Sigmoid colon (tissue), 7 donors: Measurements from ENCODE around the gene TSLP. TPM values are rescaled to one million over a fixed set of nuclear protein-coding genes. Genes with fewer than 3 reads are reported as not detected.

Experiments
- DNase-seq: peaks from one replicate; pipeline ENCODE4 v3.0.0-alpha.2; 2019
- H3K27ac ChIP-seq, 4 donors: fragments of 200-600 bp; sonication (generic); one replicate each; pipeline ENCODE4 v1.5.1; 2016 to 2019; ENCODE audit warnings: mild to moderate bottlenecking in 1 of 4
- H3K27me3 ChIP-seq, 3 donors: fragments of 200-600 bp; sonication (generic); one replicate each; pipeline ENCODE4 v1.5.1; 2019; ENCODE audit warnings: mild to moderate bottlenecking in 1 of 3
- H3K36me3 ChIP-seq, 4 donors: fragments of 200-600 bp; sonication (generic); one replicate each; pipeline ENCODE4 v1.5.1; 2016 to 2019
- H3K4me1 ChIP-seq, 4 donors: fragments of 200-600 bp; sonication (generic); one replicate each; pipeline ENCODE4 v1.5.1; 2017 to 2019
- H3K4me3 ChIP-seq, 4 donors: fragments of 200-600 bp; sonication (generic); one replicate each; pipeline ENCODE4 v1.5.1; 2017 to 2019; ENCODE audit warnings: mild to moderate bottlenecking in 2 of 4, moderate library complexity in 1 of 4
- H3K9me3 ChIP-seq, 4 donors: fragments of 200-600 bp in 3 of 4; sonication (generic) in 3 of 4; one replicate each; pipeline versions ENCODE4 v1.5.1 to v1.6.1; 2013 to 2019
- EP300 ChIP-seq, 4 donors: sonication (generic); formaldehyde crosslinking; IDR thresholded peaks; one replicate each; pipeline ENCODE4 v1.6.1; 2017; ENCODE audit warnings: antibody characterized with exemption in 4 of 4
- POLR2A ChIP-seq, 2 donors: fragments of 450-650 bp; IDR thresholded peaks; one replicate each; pipeline ENCODE4 v1.6.1; 2016; ENCODE audit warnings: antibody characterized with exemption in 2 of 2, mild to moderate bottlenecking in 2 of 2, moderate library complexity in 2 of 2
- POLR2AphosphoS5 ChIP-seq, 4 donors: sonication (generic); formaldehyde crosslinking; IDR thresholded peaks; one replicate each; pipeline ENCODE4 v1.6.1; 2017; ENCODE audit warnings: antibody characterized with exemption in 4 of 4
- WGBS, 2 donors: extraction: QIAGEN DNeasy Blood & Tissue Kit; methylation state at CpG; one replicate each; pipeline ENCODE4 v1.1.7; 2013; 5-methylcytosine and 5-hydroxymethylcytosine counted together
- intact Hi-C: fragments of 100-400 bp; cut with DNase I; formaldehyde crosslinking; loops from one replicate; pipeline ENCODE4 v1.15.1; 2023
- polyA plus RNA-seq, 3 donors: library from polyadenylated mRNA; stranded (reverse); fragments of 200-250 nt; gene quantifications; one replicate each; pipeline ENCODE4 v1.2.3, GENCODE V29; 2013
- total RNA-seq, 4 donors: library from RNA; depleted of rRNA; stranded (reverse); fragments of >200 nt; gene quantifications; one replicate each; pipeline ENCODE4 v1.1.0, GENCODE V29; 2016
- TF ChIP-seq, protein P1 (sequence below), 4 experiments: fragments of 450-650 bp in 3 of 4; fragments of 200-600 bp in 1 of 4; IDR thresholded peaks; one replicate each; pipeline ENCODE4 v1.5.1; 2016 to 2019; ENCODE audit warnings: antibody characterized with exemption in 4 of 4, mild to moderate bottlenecking in 3 of 4, moderate library complexity in 2 of 4
- donor health status: healthy with polysubstance abuse.
- donor health status: Bipolar disorder and iron deficiency.
- donor health status: healthy.

The TSLP gene
- total and polyA plus RNA-seq, 7 donors, result 0.36 to 1.2 (median 0.81) TPM; not detected in 1

DNA sequence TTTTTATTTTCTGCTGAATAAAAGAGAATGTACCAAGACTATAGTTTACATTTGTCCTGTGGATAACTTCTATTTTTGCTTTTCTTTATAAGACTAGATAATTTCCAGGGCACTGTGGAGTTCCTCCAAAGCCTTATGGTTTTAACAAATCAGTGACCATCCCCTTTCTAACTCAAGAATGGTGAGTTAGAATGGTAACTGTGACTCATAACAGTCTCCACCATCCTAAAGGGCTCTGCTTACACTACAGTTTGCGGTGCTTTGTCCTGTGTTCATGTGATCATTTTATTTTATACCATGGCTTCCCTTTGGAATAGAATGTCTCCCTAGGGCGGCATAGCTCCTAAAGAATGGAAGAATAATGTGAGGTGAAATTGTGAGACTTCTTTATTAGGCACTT is 50.9 kb downstream of the TSLP start:
- no peak overlapping the region for H3K4me3 ChIP-seq
- no peak for TF ChIP-seq POLR2A (IDR thresholded peaks at IDR 0.05)
- TF ChIP-seq, protein P1, sequence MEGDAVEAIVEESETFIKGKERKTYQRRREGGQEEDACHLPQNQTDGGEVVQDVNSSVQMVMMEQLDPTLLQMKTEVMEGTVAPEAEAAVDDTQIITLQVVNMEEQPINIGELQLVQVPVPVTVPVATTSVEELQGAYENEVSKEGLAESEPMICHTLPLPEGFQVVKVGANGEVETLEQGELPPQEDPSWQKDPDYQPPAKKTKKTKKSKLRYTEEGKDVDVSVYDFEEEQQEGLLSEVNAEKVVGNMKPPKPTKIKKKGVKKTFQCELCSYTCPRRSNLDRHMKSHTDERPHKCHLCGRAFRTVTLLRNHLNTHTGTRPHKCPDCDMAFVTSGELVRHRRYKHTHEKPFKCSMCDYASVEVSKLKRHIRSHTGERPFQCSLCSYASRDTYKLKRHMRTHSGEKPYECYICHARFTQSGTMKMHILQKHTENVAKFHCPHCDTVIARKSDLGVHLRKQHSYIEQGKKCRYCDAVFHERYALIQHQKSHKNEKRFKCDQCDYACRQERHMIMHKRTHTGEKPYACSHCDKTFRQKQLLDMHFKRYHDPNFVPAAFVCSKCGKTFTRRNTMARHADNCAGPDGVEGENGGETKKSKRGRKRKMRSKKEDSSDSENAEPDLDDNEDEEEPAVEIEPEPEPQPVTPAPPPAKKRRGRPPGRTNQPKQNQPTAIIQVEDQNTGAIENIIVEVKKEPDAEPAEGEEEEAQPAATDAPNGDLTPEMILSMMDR (IDR thresholded peaks at IDR 0.05), result no peak
- no peak for TF ChIP-seq EP300 (IDR thresholded peaks at IDR 0.05)
- TF ChIP-seq POLR2AphosphoS5 (IDR thresholded peaks at IDR 0.05), result no peak
- WGBS, 2 donors, result 49 to 71% methylated on average over 2 of the region's 2 CpGs

DNA sequence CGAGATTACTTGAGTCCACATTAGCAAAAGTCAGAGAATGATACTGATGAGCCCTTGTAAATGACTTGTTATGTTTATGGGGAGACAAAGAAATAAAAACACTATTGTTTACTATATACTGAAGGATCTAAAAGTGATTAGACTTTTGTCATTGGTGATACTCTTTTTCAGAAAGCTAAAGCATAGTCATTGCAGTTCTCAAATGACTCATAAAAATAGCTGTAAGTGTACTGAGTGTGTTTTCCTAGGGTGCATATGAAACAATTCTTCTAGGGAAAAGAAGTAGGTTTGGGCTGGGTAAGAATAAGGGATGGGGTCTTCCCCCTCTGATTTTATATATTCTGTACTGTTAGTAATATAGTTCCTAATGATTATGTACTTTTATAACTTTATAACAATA is 53.3 kb downstream of the TSLP start:
- no peaks in the 10 kb centered on the region for H3K9me3 ChIP-seq
- no peak overlapping the region for H3K4me3 ChIP-seq
- intact Hi-C loops, result no loop called here
- TF ChIP-seq, protein P1 (IDR thresholded peaks at IDR 0.05), result no peak
- TF ChIP-seq POLR2A (IDR thresholded peaks at IDR 0.05) (no peak), EP300 (IDR thresholded peaks at IDR 0.05) (no peak), POLR2AphosphoS5 (IDR thresholded peaks at IDR 0.05) (no peak)
- H3K36me3 ChIP-seq, result peaks cover 0 to 89% (median 27%) of the 10 kb centered on the region in 4 donors
- no peaks in the 10 kb centered on the region for H3K27me3 ChIP-seq
- H3K27ac ChIP-seq, result no peak overlapping the region
- 89 to 91% methylated on average over 1 of the region's 1 CpG for WGBS, 2 donors
- DNase-seq, result no peak
- H3K4me1 ChIP-seq, result no peaks in the 10 kb centered on the region

More for the DNA sequence above, 50.9 kb downstream of the TSLP start:
- Histone ChIP-seq H3K4me1 (peaks cover 0 to 8% (median 0%) of the 10 kb centered on the region in 4 donors), H3K36me3 (peaks cover 0 to 95% (median 26%) of the 10 kb centered on the region in 4 donors), H3K27me3 (no peaks in the 10 kb centered on the region), H3K27ac (no peak overlapping the region), H3K9me3 (no peaks in the 10 kb centered on the region)
- DNase-seq, result no peak
- intact Hi-C loops, result no loop called here

DNA sequence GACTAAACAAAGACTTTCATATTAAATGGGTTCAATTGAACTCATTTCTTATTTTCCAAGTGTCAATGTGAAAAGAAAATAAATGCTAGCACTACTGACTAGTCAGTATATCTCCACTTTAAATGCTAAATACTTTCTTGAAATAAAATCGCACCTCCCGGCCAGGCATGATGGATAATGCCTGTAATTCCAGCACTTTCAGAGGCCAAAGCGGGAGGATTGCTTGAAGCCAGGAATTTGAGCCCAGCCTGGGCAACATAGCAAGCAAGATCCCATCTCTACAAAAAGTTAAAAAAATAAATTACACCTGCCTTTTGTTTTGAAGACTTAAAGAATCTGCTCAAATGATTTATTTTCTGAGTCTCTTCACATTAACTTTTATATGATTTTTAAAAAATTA is 55.4 kb downstream of the TSLP start:
- H3K9me3 ChIP-seq, result no peaks in the 10 kb centered on the region
- H3K36me3 ChIP-seq, result peaks cover 0 to 68% (median 16%) of the 10 kb centered on the region in 4 donors
- WGBS, 2 donors, result 97% methylated on average over 3 of the region's 3 CpGs
- no peak overlapping the region for H3K27ac ChIP-seq
- TF ChIP-seq, protein P1 (IDR thresholded peaks at IDR 0.05), result no peak
- no peak for TF ChIP-seq POLR2AphosphoS5 (IDR thresholded peaks at IDR 0.05)
- TF ChIP-seq POLR2A (IDR thresholded peaks at IDR 0.05), result no peak
- no peak for TF ChIP-seq EP300 (IDR thresholded peaks at IDR 0.05)
- H3K4me1 ChIP-seq, result no peaks in the 10 kb centered on the region
- no peak for DNase-seq
- no peaks in the 10 kb centered on the region for H3K27me3 ChIP-seq
- no peak overlapping the region for H3K4me3 ChIP-seq
- intact Hi-C loops, result no loop called here

Other genes starting within 250 kb of the TSLP start
- gene WDR36, start 20.6 kb downstream of the TSLP start, total RNA-seq, result 10 to 100 TPM; 14.4 to 22.8 (median 19.5) TPM
- 1 to 10 TPM; 2.4 to 6.6 (median 2.8) TPM for gene WDR36, start 20.6 kb downstream of the TSLP start, polyA plus RNA-seq
- 1 to 10 TPM; 1.2 to 3.6 (median 2.7) TPM for gene CAMK4, start 152.7 kb downstream of the TSLP start, total RNA-seq
- 1 to 10 TPM in 1 of 3 donors, under 1 TPM in 2; 0.23 to 4.0 (median 0.60) TPM for gene CAMK4, start 152.7 kb downstream of the TSLP start, polyA plus RNA-seq